Cardiac fibroblast (primary cell): ENCODE data around the gene HOTAIR.

Experiments
- DNase-seq, 2 donors: peaks; one replicate each; pipeline versions ENCODE4 v3.0.0 to v3.0.0-alpha.2; 2010; ENCODE audit warnings: low read depth in 2 of 2
- H3K4me3 ChIP-seq, 2 donors: replicated peaks in 1 of 2; 1 replicate in 1 of 2; 2 replicates in 1 of 2; pipeline ENCODE4 v1.5.1; 2011; ENCODE audit warnings: low read depth in 2 of 2, low read length in 2 of 2, mild to moderate bottlenecking in 2 of 2, moderate library complexity in 1 of 2
- TF ChIP-seq, protein P1 (sequence below): IDR thresholded peaks from one replicate; pipeline ENCODE4 v1.5.1; 2011; ENCODE audit warnings: low read depth, mild to moderate bottlenecking, low read length, inconsistent platforms

Gene HOTAIR

DNA sequence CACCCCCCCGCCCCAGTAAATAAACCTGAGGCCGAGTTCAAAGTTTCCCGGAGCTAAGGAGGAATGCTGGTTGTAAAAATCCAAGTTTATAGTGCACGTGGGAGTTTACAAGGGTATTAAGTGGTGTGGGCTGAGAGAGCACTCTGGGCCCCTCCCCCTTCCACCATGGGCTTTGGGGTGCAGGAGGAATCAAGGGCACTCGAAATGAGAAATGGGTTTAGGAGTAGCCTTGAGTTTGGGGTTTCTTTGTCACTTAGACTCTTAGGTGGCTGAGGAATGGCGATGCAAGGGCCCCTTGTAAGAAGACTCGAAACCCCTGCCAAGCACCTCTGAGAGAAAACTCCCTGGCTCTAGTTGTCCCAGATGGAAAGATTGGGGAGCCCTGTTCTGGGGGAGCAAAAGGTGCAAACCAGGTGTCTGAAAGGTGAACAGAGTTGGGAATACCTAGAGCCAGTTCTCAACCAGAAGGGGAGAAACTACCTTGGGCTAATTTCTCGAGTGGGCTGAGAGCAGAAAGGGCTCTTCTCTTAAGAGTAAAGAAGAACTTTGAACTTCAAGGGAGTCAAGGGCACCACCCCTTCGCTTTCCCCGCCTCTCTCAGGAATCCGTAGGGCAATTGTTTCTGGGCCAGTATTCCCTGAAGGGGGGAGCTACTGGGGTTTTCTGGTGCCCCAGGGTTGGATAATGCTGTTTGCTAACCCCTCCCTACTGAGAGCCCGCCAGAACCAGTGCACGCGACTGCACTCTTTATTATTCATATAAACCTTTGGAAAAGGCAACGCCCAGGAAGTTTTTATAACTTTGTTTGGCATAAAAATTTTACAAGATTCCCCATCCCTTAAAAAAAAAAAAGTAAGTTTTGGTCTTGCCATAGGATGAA is 4.0 kb upstream of the HOTAIR start:
- TF ChIP-seq, protein P1, sequence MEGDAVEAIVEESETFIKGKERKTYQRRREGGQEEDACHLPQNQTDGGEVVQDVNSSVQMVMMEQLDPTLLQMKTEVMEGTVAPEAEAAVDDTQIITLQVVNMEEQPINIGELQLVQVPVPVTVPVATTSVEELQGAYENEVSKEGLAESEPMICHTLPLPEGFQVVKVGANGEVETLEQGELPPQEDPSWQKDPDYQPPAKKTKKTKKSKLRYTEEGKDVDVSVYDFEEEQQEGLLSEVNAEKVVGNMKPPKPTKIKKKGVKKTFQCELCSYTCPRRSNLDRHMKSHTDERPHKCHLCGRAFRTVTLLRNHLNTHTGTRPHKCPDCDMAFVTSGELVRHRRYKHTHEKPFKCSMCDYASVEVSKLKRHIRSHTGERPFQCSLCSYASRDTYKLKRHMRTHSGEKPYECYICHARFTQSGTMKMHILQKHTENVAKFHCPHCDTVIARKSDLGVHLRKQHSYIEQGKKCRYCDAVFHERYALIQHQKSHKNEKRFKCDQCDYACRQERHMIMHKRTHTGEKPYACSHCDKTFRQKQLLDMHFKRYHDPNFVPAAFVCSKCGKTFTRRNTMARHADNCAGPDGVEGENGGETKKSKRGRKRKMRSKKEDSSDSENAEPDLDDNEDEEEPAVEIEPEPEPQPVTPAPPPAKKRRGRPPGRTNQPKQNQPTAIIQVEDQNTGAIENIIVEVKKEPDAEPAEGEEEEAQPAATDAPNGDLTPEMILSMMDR: no peak
- no peak overlapping the region for H3K4me3 ChIP-seq
- no peak for DNase-seq

GRCh38 chr12:53977596-53978445 is 3.1 kb upstream of the HOTAIR start:
- TF ChIP-seq, protein P1: no peak
- DNase-seq: no peak
- no peak overlapping the region for H3K4me3 ChIP-seq

DNA sequence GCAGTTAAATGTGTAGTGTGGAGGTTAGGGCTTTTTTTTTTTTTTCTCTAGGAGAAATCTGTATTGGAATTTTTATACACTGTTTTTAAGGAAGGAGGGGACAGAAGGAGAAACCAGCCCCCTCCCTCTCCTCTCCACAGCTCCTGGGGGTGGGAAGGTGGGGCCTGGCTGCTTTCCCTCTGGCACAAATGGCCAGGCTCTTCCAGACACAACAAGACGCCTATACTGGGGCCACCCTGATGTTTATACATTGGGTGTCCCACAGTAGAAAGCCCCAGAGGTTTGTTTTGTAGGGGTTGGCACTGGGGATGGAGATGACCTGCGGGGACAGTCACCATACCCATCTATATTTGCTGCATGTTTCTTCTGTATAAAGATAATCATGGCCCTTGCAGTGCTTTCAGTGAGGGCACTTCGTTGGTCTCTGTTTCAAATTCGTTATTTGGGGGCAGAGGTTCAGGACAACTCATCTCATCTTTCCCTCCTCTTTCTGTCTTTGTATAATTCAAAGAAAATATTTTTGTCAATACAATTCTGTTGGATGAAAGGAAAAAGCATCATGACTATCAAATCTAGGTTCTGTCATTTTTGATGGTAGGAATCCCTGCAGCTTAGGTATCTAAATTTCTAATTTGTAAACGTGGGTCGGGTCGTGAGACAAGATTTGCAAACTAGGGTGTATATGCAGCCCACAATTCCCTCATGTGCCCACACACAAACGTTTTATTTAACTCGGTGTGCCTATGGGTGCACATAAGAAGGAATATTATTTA is 2.3 kb upstream of the HOTAIR start:
- no peak for DNase-seq
- TF ChIP-seq, protein P1: no peak
- H3K4me3 ChIP-seq: no peak overlapping the region

- no peak for DNase-seq
- no peak overlapping the region for H3K4me3 ChIP-seq
- TF ChIP-seq, protein P1: no peak
Observed at GRCh38 chr12:53976172-53976822, 1.5 kb upstream of the HOTAIR start.

DNA sequence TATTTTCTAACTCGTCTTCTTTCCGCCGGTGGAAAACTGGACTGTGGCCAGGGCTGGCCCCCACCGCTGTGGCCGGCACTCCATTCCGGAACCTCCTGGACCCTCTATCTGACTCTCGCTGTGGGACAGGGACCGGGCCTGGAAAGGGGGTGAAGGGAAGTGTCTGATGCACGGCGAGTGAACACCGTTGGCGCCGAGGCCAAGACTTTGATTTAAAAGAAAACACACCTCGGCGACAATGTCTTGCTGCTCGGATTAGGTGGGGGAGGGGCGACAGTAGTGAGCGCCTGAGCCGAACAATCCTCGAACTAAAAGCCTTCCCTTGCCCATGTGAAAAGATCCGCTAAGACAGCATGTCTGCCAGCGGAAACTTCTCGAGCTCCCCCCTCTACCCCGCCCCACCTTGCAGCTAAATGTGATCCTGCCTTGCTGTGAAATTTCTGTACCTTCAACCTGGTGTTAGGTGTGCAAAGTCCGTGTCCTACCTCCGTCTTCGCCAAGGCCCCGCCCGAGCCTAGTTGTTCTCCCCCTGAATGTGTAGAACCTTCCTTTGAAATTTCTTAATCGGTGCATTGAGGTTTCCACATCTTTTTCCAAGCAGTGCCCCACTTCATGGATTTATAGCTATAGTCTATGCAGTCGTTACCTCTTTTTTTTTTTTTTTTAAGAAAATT is 862 bp upstream of the HOTAIR start:
- no peak overlapping the region for H3K4me3 ChIP-seq
- DNase-seq: no peak
- TF ChIP-seq, protein P1: no peak

- no peak overlapping the region for H3K4me3 ChIP-seq
- no peak for DNase-seq
- TF ChIP-seq, protein P1: no peak
Observed at GRCh38 chr12:53975064-53975471, 314 bp upstream of the HOTAIR start.
